Skeletal muscle satellite cell (primary cell): ENCODE measurements around the gene CRYBB3.

Experiments
- H3K27me3 ChIP-seq: 2 replicates; pipeline ENCODE4 v1.7.0; 2013; ENCODE audit warnings: low read length; ENCODE audit not compliant: control insufficient read depth, insufficient read depth
- H3K36me3 ChIP-seq: 2 replicates; pipeline ENCODE4 v1.7.0; 2013; ENCODE audit warnings: mild to moderate bottlenecking, control low read depth, low read length; ENCODE audit not compliant: insufficient read depth
- H3K4me1 ChIP-seq: 2 replicates; pipeline ENCODE4 v1.7.0; 2013; ENCODE audit warnings: low read length; ENCODE audit not compliant: control insufficient read depth, insufficient read depth
- H3K4me2 ChIP-seq: 2 replicates; pipeline ENCODE4 v1.7.0; 2013; ENCODE audit warnings: mild to moderate bottlenecking, low read length
- H3K4me3 ChIP-seq: 2 replicates; pipeline ENCODE4 v1.7.0; 2013; ENCODE audit warnings: low read length
- H3K9ac ChIP-seq: 2 replicates; pipeline ENCODE4 v1.7.0; 2013; ENCODE audit warnings: mild to moderate bottlenecking, low read depth, low read length, moderate library complexity
- H3K9me3 ChIP-seq: replicated peaks from 2 replicates; pipeline ENCODE4 v1.7.0; 2013; ENCODE audit warnings: mild to moderate bottlenecking, control low read depth, low read length

CRYBB3 gene

DNA sequence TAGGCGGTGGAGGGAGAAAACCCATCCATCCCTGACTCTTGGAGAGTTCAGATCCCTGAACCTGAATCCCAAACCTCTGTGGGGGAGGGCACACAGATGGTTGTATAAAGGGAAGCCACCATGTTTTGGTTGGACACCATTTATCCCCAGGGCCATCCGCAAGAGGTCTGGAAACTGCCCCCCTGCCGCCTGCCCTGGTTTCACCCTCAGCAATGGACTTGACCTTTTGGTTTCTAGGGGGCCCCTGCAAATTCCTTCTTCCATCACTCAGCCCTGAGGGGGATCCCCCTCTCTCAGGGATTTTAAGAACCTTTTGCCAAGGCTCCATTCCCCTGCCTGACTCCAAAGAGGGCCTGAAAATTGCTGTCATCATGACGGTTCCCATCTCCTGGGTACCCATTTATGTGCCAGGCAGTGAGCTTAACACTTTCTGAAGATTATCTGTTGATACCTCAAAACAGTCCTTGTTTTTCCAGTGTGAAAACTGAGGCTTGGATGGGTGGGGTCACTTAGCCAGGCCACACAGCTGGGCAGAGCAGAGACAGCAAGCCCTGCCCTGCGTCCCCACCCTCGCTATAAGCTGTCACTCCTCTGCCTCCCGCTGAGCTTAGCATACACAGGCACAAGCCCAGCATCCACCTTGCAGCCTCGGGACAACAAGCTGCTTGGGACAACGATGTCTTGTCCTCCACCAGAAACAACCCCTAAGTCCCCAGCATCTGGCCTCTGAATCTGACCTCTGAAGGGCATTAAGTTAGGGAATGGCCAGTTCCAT, 33.2 kb upstream of the CRYBB3 start:
- no peaks in the 10 kb centered on the region for H3K36me3 ChIP-seq
- H3K4me3 ChIP-seq, result no peak overlapping the region
- H3K4me1 ChIP-seq, result no peaks in the 10 kb centered on the region
- no peak overlapping the region for H3K4me2 ChIP-seq
- no peak overlapping the region for H3K9ac ChIP-seq
- peaks cover 3% of the 10 kb centered on the region for H3K27me3 ChIP-seq
- H3K9me3 ChIP-seq, result no peaks in the 10 kb centered on the region

GRCh38 chr22:25167082-25167481, 32.6 kb upstream of the CRYBB3 start:
- no peaks in the 10 kb centered on the region for H3K36me3 ChIP-seq
- no peak overlapping the region for H3K4me3 ChIP-seq
- H3K4me2 ChIP-seq, result no peak overlapping the region
- peaks cover 3% of the 10 kb centered on the region for H3K27me3 ChIP-seq
- H3K9me3 ChIP-seq, result no peaks in the 10 kb centered on the region
- H3K9ac ChIP-seq, result no peak overlapping the region
- H3K4me1 ChIP-seq, result no peaks in the 10 kb centered on the region

GRCh38 chr22:25167834-25168601, 31.6 kb upstream of the CRYBB3 start:
- Histone ChIP-seq H3K9me3 (no peaks in the 10 kb centered on the region), H3K4me1 (no peaks in the 10 kb centered on the region), H3K9ac (no peak overlapping the region), H3K4me2 (no peak overlapping the region), H3K27me3 (peaks cover 3% of the 10 kb centered on the region), H3K4me3 (no peak overlapping the region), H3K36me3 (no peaks in the 10 kb centered on the region)

GRCh38 chr22:25169278-25170031, 30.2 kb upstream of the CRYBB3 start:
- peaks cover 3% of the 10 kb centered on the region for H3K27me3 ChIP-seq
- H3K9ac ChIP-seq, result no peak overlapping the region
- no peaks in the 10 kb centered on the region for H3K36me3 ChIP-seq
- H3K9me3 ChIP-seq, result no peaks in the 10 kb centered on the region
- no peak overlapping the region for H3K4me2 ChIP-seq
- no peaks in the 10 kb centered on the region for H3K4me1 ChIP-seq
- no peak overlapping the region for H3K4me3 ChIP-seq

DNA sequence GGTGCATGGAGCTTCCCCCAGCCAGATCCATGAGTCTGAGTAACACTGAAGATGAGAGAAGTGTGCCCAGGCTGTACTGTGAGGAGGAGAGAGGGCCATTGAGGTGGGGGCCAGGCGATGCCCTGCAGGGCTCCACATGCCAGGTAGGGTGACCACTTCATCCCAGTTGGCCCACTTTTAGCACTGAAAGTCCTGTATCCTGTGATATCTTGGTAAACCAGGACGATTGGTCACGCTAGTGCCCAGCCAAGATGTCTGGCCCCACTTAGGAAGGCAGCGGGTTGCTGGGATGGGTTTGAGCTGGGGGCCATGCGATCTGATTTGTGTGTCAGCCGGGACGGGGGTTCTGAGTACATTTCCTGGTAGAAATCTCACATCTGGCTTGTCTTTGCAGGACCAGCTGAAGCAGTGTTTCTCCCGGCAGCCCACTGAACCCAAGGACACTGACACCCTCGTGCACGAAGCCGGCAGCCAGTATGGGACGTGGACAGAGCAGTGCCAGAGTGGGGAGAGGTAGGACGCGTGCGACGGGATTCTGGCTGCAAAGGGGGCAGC, 29.2 kb upstream of the CRYBB3 start:
- no peaks in the 10 kb centered on the region for H3K36me3 ChIP-seq
- no peaks in the 10 kb centered on the region for H3K9me3 ChIP-seq
- H3K9ac ChIP-seq, result no peak overlapping the region
- H3K4me3 ChIP-seq, result no peak overlapping the region
- no peaks in the 10 kb centered on the region for H3K4me1 ChIP-seq
- H3K4me2 ChIP-seq, result no peak overlapping the region
- H3K27me3 ChIP-seq, result no peaks in the 10 kb centered on the region

DNA sequence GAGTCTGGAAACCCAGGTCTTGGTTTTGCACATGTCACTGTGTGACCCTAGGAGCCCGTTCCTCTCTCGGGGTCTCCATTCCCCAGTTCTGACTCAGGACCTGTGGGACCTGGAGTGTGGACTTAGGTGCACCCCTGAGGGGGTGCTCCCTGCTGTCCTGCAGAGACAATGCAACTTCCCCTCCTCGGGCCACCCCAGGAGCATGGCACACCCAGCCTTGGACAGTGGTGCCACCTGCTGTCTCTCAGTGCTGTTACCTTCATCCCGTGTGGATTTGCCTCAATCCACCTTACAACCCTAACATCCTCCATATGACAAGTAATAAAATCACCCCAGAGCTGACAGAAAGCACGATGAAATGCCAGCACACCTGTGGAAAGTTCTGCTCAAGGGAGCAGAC, 27.5 kb upstream of the CRYBB3 start:
- Histone ChIP-seq H3K9me3 (no peaks in the 10 kb centered on the region), H3K9ac (no peak overlapping the region), H3K4me2 (no peak overlapping the region), H3K4me1 (no peaks in the 10 kb centered on the region), H3K27me3 (no peaks in the 10 kb centered on the region), H3K4me3 (no peak overlapping the region), H3K36me3 (no peaks in the 10 kb centered on the region)

- Histone ChIP-seq H3K9ac (no peak overlapping the region), H3K9me3 (no peaks in the 10 kb centered on the region), H3K4me1 (no peaks in the 10 kb centered on the region), H3K4me3 (no peak overlapping the region), H3K4me2 (no peak overlapping the region), H3K27me3 (no peaks in the 10 kb centered on the region), H3K36me3 (no peaks in the 10 kb centered on the region)
Measured at GRCh38 chr22:25174156-25174887, 25.3 kb upstream of the CRYBB3 start.

- H3K4me2 ChIP-seq, result no peak overlapping the region
- H3K9me3 ChIP-seq, result peaks cover 5% of the 10 kb centered on the region
- H3K4me3 ChIP-seq, result no peak overlapping the region
- no peak overlapping the region for H3K9ac ChIP-seq
- H3K4me1 ChIP-seq, result no peaks in the 10 kb centered on the region
- no peaks in the 10 kb centered on the region for H3K36me3 ChIP-seq
- H3K27me3 ChIP-seq, result no peaks in the 10 kb centered on the region
Measured at GRCh38 chr22:25174888-25175411, 24.7 kb upstream of the CRYBB3 start.

- Histone ChIP-seq H3K36me3 (no peaks in the 10 kb centered on the region), H3K9ac (no peak overlapping the region)
Measured at GRCh38 chr22:25176175-25176574, 23.5 kb upstream of the CRYBB3 start.

DNA sequence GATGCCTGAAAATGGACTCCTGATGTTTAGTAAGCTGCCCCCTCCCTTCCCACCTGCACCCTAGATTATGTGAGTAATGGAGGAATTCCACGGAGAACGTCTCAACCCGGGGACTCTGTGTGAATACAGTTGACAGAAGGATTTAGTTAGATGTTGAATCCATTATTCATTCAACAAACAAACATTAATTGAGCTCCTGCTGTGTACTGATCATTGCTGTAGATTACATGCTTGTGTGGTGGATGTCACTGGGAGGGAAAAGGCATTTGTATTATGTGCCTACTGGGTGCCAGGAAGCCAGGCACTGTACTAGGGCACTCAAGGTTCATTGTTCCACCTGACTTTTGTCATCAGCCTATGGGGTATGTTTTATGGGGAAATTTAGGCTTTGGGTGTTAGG, 22.9 kb upstream of the CRYBB3 start:
- Histone ChIP-seq H3K4me1 (no peaks in the 10 kb centered on the region), H3K27me3 (no peaks in the 10 kb centered on the region), H3K4me2 (no peak overlapping the region), H3K9ac (no peak overlapping the region), H3K9me3 (peaks cover 6% of the 10 kb centered on the region), H3K4me3 (no peak overlapping the region), H3K36me3 (no peaks in the 10 kb centered on the region)

More at GRCh38 chr22:25176175-25176574, 23.5 kb upstream of the CRYBB3 start:
- Histone ChIP-seq H3K27me3 (no peaks in the 10 kb centered on the region), H3K9me3 (peaks cover 6% of the 10 kb centered on the region), H3K4me2 (no peak overlapping the region), H3K4me3 (no peak overlapping the region), H3K4me1 (no peaks in the 10 kb centered on the region)
